C4-2B (cell line): ENCODE measurements around the gene DNAJC25.

Experiments
- H3K27ac ChIP-seq: fragments of 450-650 bp; 2 replicates; pipeline ENCODE4 v1.5.1; 2017
- ZFX ChIP-seq: fragments of 450-650 bp; IDR thresholded peaks from 2 replicates; pipeline ENCODE4 v1.6.1; 2017
- TF ChIP-seq, protein P1 (sequence below): fragments of 450-650 bp; conservative IDR thresholded peaks from 2 replicates; pipeline ENCODE4 v1.5.1; 2017; ENCODE audit warnings: mild to moderate bottlenecking

DNAJC25 gene

DNA sequence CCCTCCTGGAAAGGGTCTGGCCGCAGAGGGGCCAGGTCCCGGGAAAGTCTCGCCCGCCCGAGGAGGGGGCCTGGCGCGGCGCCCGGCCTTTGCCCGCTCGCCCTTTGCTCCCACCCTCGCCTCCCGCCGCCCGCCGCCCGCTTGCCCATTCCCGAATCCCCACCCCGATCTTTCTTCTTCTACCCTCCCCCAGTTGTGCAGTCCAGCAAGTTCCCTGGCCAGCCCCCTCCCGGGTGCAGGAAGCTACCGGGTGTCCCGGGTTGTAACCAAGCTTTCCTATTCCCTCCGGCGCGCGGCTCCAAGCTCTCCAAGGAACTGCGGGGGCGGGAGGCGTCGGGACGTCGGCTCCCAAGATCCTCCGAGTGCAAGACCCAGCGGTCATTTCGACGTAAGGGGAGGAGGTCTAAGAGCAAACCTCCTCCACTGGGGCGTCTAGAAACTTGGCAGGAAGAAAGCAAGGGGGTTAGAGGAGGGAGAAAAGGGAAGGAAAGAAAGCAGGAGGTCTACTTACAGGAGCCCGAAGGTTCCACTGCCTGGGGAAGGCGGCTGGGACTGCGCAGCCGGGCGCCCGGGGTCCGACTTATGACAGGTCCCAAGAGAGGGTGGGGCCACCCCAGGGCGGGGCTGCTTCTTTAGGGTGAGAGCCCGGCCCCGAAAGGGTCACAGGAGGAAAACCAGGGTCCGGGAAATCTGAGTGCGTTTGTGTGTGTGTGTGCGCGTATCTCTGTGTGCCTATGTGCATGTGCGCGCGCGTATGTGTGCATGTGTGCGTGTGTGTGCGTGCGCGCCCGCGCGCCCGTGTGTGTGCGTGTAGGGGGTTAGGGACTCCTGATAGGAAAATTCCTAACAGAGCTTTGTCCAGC is 31.8 kb upstream of the DNAJC25 start, which contains the start of gene PTGR1:
Gene PTGR1, minus strand, starts transcription at position 556 of the 863 bp plus-strand sequence. CDS start 2,225 bp downstream, outside the sequence.
- H3K27ac ChIP-seq: peak within 1 kb of the TSS; percentile 74
- TF ChIP-seq ZFX: no peak
- TF ChIP-seq, protein P1, sequence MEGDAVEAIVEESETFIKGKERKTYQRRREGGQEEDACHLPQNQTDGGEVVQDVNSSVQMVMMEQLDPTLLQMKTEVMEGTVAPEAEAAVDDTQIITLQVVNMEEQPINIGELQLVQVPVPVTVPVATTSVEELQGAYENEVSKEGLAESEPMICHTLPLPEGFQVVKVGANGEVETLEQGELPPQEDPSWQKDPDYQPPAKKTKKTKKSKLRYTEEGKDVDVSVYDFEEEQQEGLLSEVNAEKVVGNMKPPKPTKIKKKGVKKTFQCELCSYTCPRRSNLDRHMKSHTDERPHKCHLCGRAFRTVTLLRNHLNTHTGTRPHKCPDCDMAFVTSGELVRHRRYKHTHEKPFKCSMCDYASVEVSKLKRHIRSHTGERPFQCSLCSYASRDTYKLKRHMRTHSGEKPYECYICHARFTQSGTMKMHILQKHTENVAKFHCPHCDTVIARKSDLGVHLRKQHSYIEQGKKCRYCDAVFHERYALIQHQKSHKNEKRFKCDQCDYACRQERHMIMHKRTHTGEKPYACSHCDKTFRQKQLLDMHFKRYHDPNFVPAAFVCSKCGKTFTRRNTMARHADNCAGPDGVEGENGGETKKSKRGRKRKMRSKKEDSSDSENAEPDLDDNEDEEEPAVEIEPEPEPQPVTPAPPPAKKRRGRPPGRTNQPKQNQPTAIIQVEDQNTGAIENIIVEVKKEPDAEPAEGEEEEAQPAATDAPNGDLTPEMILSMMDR: no peak

DNA sequence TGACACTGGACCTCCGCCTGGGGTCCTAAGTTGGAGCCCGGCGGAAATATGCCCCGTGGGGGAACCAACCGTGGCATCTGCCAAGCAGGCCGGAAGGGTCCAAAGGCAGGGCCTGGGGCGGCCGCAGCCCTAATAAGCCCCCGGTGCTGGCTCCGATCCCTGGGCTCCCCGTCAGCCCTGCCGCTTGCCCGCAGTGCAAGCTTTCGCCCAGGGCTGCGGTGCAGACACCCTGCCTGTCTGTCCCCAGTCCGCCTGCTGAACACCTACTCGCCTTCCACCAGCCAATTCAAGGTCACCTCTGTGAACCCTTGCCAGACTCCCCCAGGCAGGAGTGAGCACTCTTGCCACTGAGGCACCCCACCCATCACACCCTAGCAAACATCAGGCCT is 31.2 kb upstream of the DNAJC25 start:
- TF ChIP-seq, protein P1: no peak
- TF ChIP-seq ZFX: no peak
- H3K27ac ChIP-seq: peak overlapping the region; percentile 74

DNA sequence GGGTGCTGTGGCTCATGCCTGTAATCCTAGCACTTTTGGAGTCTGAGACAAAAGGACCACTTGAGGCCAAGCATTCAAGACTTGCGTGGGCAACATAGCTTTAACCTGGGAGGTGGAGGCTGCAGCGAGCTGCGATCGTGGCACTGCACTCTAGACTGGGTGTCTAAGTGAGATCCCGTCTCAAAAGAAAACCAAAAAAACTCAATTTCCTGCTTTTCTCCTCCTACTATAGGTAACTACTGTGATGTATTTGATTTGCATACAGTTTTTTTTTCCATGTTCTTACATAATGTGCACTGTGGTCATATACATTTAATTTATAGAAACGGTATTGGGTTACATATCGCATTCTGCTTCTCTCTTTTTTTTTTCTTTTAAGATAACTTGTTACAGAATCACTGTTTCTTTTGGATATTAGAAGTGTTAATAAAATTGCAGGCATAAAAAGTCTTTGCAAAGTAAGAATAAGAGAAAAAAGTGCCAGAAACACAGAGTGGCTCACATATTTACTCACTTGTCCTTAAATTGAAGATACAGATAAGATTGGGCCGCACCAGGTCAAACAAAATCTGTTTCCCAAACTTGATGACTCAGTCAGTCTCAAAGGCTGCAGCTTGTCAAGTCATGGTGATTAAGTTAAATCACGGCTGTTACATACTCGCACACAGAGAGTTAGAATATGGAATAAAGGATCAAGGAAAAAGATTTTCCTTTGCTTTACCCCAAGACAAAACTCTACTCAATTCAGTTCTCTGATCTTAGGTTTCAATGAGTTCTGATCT is 29.7 kb upstream of the DNAJC25 start:
- TF ChIP-seq, protein P1: no peak
- no peak for TF ChIP-seq ZFX
- H3K27ac ChIP-seq: peak overlapping the region; percentile 74

DNA sequence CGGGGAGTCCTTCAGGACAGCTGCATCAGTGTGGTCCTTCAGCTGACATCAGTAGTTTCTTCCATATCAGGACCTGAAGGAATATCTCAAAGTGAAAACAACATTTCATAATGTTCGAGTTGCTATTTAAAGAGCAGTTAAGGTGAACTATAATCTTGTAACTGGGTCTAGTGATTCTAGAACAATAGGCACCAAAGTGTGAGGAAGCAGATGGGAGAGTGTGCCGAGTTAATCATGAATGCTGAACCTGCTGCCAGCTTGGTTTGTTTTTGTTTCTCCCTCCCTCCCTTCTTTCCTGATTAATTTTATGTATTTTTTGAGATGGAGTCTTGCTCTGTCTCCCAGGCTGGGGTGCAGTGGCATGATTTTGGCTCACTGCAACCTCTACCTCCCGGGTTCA is 28.1 kb upstream of the DNAJC25 start:
- no peak overlapping the region for H3K27ac ChIP-seq
- TF ChIP-seq, protein P1: no peak
- TF ChIP-seq ZFX: no peak

DNA sequence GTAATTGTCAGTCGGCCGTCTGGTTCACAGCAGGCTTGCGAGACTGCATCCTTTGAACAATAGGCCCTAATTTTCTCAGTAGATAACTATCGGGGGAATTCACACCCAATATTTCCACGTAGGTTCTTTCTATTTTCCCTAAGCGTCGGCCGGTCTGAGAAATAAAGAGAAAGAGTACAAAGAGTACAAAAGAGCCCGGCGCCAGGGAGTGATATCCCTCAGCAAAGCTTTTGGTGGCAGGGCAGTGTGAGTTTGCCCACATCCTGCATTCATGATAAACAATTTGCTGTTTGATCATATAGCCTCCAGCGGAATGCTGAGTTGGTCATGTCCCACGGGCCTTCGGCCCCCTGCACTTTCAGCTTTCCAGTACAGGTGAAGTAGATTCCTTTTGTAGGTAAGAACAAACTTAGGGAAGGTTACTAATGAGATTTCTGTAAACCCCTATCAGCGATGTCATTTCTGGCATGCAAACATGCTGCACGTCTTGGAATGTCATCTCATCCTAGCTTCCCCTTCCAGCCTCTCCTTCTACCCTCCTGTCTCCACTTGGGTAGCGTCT is 27.0 kb upstream of the DNAJC25 start:
- H3K27ac ChIP-seq: no peak overlapping the region
- TF ChIP-seq ZFX: no peak
- TF ChIP-seq, protein P1: no peak

DNA sequence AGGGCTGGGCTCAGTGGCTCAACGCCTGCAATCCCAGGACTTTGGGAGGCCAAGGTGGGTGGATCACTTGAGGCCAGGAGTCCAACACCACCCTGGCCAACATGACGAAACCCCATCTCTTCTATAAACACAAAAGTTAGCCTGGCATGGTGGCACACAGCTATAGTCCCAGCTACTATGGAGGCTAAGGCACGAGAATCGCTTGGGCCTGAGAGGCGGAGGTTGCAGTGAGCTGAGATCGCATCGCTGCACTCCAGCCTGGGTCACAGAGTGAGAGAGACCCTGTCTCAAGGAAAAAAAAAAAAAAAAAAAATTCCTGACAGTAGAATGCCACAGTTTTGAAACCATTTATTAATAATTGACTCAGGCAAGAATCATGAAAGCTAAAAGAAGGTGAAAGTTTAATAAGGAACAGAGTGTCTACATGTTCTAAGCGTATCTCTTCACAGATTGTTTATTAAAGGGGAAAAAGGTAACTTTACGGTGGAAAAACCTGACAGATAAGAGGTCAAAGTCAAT is 26.0 kb upstream of the DNAJC25 start:
- TF ChIP-seq, protein P1: no peak
- no peak for TF ChIP-seq ZFX
- peak overlapping the region; percentile 49 for H3K27ac ChIP-seq
